Calu3 (cell line): ENCODE results near the gene GOSR2. TPM values are rescaled to one million over a fixed set of nuclear protein-coding genes. Genes with fewer than 3 reads are reported as not detected.
A peak's percentile ranks its signal among the peaks of the same experiment; 100 is the strongest.

Experiments
- BruUV-seq: library from RNA; stranded (reverse); fragments of 400-500 nt; replicated peaks from 2 replicates; lab custom pipeline; 2021; lab: Mats Ljungman, UMichigan
- CTCF ChIA-PET: fragments of 300-600 bp; sonication (Branson Sonifier 250); formaldehyde crosslinking; loops from one replicate; lab custom pipeline; 2022; ENCODE audit warnings: antibody characterized with exemption; lab: Charles Lee
- DNase-seq: peaks from one replicate; pipeline ENCODE4 v3.0.0; 2022
- H3K27ac Mint-ChIP-seq: one replicate; pipeline ENCODE4 v1.8.0; 2022; ENCODE audit warnings: mixed read lengths; ENCODE audit not compliant: unreplicated experiment
- H3K27me3 Mint-ChIP-seq: one replicate; pipeline ENCODE4 v1.8.0; 2022; ENCODE audit warnings: mixed read lengths; ENCODE audit not compliant: unreplicated experiment
- H3K36me3 Mint-ChIP-seq: one replicate; pipeline ENCODE4 v1.8.0; 2022; ENCODE audit warnings: mild to moderate bottlenecking, moderate library complexity, mixed read lengths; ENCODE audit not compliant: insufficient read depth, unreplicated experiment
- H3K4me1 Mint-ChIP-seq: one replicate; pipeline ENCODE4 v1.8.0; 2022; ENCODE audit warnings: mild to moderate bottlenecking, low read depth, mixed read lengths; ENCODE audit not compliant: unreplicated experiment
- H3K4me3 Mint-ChIP-seq: one replicate; pipeline ENCODE4 v1.8.0; 2022; ENCODE audit warnings: mild to moderate bottlenecking, low read depth, moderate library complexity, mixed read lengths; ENCODE audit not compliant: unreplicated experiment
- H3K9me3 Mint-ChIP-seq: one replicate; pipeline ENCODE4 v1.8.0; 2022; ENCODE audit warnings: low read depth, mixed read lengths; ENCODE audit not compliant: unreplicated experiment
- CTCF ChIP-seq: fragments of 200-600 bp; IDR thresholded peaks from one replicate; pipeline ENCODE4 v1.8.0; 2022; ENCODE audit warnings: antibody characterized with exemption; ENCODE audit not compliant: unreplicated experiment
- intact Hi-C: fragments of 100-400 bp; cut with micrococcal nuclease; formaldehyde crosslinking; loops from one replicate; pipeline ENCODE4 v1.10.0; 2022; ENCODE audit not compliant: unreplicated experiment
- total RNA-seq: library from RNA; stranded (reverse); gene quantifications from 2 replicates; pipeline ENCODE4 v1.2.3, GENCODE V29; 2022

Gene GOSR2
- total RNA-seq, 1 experiment from 2014 or later: 91.2 TPM

DNA sequence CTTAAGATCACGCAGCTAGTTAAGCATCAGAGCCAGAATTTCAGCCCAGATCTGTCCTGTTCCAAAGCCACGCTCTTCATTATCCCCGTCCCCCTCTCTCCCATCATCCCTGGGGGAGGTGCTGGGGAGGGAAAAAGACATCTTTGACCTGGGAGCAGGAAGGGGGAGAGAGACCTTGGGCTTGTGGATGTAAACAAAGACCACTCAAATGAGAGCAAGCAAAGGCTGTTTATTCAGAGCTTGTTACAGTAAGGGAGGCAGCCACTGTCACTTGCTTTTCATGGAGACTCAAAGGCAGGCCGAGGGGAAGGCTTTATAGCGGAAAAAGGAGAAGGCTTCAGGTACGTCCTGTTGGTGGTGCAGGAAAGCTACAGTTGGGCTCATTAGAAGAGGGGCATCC, 59.6 kb downstream of the GOSR2 start:
- H3K4me1 Mint-ChIP-seq: peaks cover 6% of the 10 kb centered on the region
- CTCF ChIA-PET: interaction anchor here (0.6 kb wide), 1 partner anchor 1219 kb away, joined by 7 read pairs; no protein-coding TSS in a partner anchor
- H3K27me3 Mint-ChIP-seq: peaks cover 50% of the 10 kb centered on the region
- no peaks in the 10 kb centered on the region for H3K9me3 Mint-ChIP-seq
- no peaks in the 10 kb centered on the region for H3K36me3 Mint-ChIP-seq
- intact Hi-C loops: no loop called here
- no peak overlapping the region for H3K27ac Mint-ChIP-seq
- no peak for TF ChIP-seq CTCF
- BruUV-seq: no TSS peak
- no peak for DNase-seq
- no peak overlapping the region for H3K4me3 Mint-ChIP-seq

- Mint-ChIP-seq H3K27ac (no peak overlapping the region), H3K4me1 (peaks cover 6% of the 10 kb centered on the region), H3K4me3 (no peak overlapping the region), H3K9me3 (no peaks in the 10 kb centered on the region), H3K36me3 (no peaks in the 10 kb centered on the region), H3K27me3 (peaks cover 51% of the 10 kb centered on the region)
- BruUV-seq: no TSS peak
- CTCF ChIA-PET: interaction anchor here (0.7 to 0.8 kb wide), 2 partner anchors 16 to 996 kb away, joined by 3 to 4 read pairs; no protein-coding TSS in a partner anchor
- intact Hi-C loops: no loop called here
- DNase-seq: no peak
- no peak for TF ChIP-seq CTCF
Measured at GRCh38 chr17:46983782-46984181, 60.8 kb downstream of the GOSR2 start.

- H3K9me3 Mint-ChIP-seq: no peaks in the 10 kb centered on the region
- CTCF ChIA-PET: interaction anchor here (0.7 to 0.8 kb wide), 2 partner anchors 15 to 997 kb away, joined by 3 to 4 read pairs; no protein-coding TSS in a partner anchor
- BruUV-seq: no TSS peak
- no peak for DNase-seq
- intact Hi-C loops: no loop called here
- H3K4me3 Mint-ChIP-seq: no peak overlapping the region
- no peak for TF ChIP-seq CTCF
- H3K36me3 Mint-ChIP-seq: no peaks in the 10 kb centered on the region
- H3K27me3 Mint-ChIP-seq: peaks cover 53% of the 10 kb centered on the region
- H3K27ac Mint-ChIP-seq: no peak overlapping the region
- peaks cover 6% of the 10 kb centered on the region for H3K4me1 Mint-ChIP-seq
Measured at GRCh38 chr17:46984341-46984740, 61.4 kb downstream of the GOSR2 start.

GRCh38 chr17:46984892-46985291, 61.9 kb downstream of the GOSR2 start:
- intact Hi-C loops: no loop called here
- no peak for TF ChIP-seq CTCF
- no peak overlapping the region for H3K27ac Mint-ChIP-seq
- H3K4me3 Mint-ChIP-seq: no peak overlapping the region
- CTCF ChIA-PET: no interaction called here
- H3K4me1 Mint-ChIP-seq: peaks cover 6% of the 10 kb centered on the region
- no peaks in the 10 kb centered on the region for H3K36me3 Mint-ChIP-seq
- no TSS peak for BruUV-seq
- H3K27me3 Mint-ChIP-seq: peaks cover 53% of the 10 kb centered on the region
- H3K9me3 Mint-ChIP-seq: no peaks in the 10 kb centered on the region
- peak; percentile 34 for DNase-seq
